HEK293T (cell line): Measurements from ENCODE around the gene RNF114.
A peak's percentile ranks its signal among the peaks of the same experiment; 100 is the strongest.

Source experiments
- CTCF ChIA-PET: fragments of 350-600 bp; formaldehyde crosslinking; extraction: SDS; loops from one replicate; lab custom pipeline; 2021; ENCODE audit warnings: antibody characterized with exemption, inconsistent platforms; lab: Yijun Ruan, JAX
- POLR2A ChIA-PET: fragments of 350-600 bp; formaldehyde crosslinking; extraction: SDS; loops from one replicate; lab custom pipeline; 2020; ENCODE audit warnings: antibody characterized with exemption, inconsistent platforms; lab: Yijun Ruan, JAX
- DNase-seq: peaks from one replicate; pipeline ENCODE4 v3.0.0; 2012; ENCODE audit warnings: mixed read lengths; ENCODE audit errors: extremely low spot score
- ARNT ChIP-seq: fragments of 450-650 bp; IDR thresholded peaks from 2 replicates; pipeline ENCODE4 v1.6.1; 2017; ENCODE audit warnings: mild to moderate bottlenecking
- BHLHE40 ChIP-seq: fragments of 450-650 bp; IDR thresholded peaks from 2 replicates; pipeline ENCODE4 v1.6.1; 2016; ENCODE audit warnings: mild to moderate bottlenecking, moderate library complexity, borderline replicate concordance
- CTBP1 ChIP-seq: fragments of 450-650 bp; IDR thresholded peaks from 2 replicates; pipeline ENCODE4 v1.6.1; 2016; ENCODE audit warnings: borderline replicate concordance
- ELF4 ChIP-seq: fragments of 450-650 bp; IDR thresholded peaks from 2 replicates; pipeline ENCODE4 v1.6.1; 2017; ENCODE audit warnings: antibody characterized with exemption
- FOXA1 ChIP-seq: fragments of 450-650 bp; IDR thresholded peaks from 2 replicates; pipeline ENCODE4 v1.6.1; 2016; ENCODE audit warnings: mild to moderate bottlenecking
- FOXK2 ChIP-seq: fragments of 450-650 bp; IDR thresholded peaks from 2 replicates; pipeline ENCODE4 v1.6.1; 2016; ENCODE audit warnings: mild to moderate bottlenecking
- FOXM1 ChIP-seq: fragments of 450-650 bp; IDR thresholded peaks from 2 replicates; pipeline ENCODE4 v1.6.1; 2017; ENCODE audit warnings: mild to moderate bottlenecking, borderline replicate concordance
- HDGF ChIP-seq: fragments of 450-650 bp; IDR thresholded peaks from 2 replicates; pipeline ENCODE4 v1.6.1; 2017; ENCODE audit warnings: antibody characterized with exemption, borderline replicate concordance
- L3MBTL2 ChIP-seq: fragments of 450-650 bp; conservative IDR thresholded peaks from 2 replicates; pipeline ENCODE4 v1.6.1; 2016; ENCODE audit warnings: mild to moderate bottlenecking
- LEF1 ChIP-seq: fragments of 450-650 bp; IDR thresholded peaks from 2 replicates; pipeline ENCODE4 v1.6.1; 2017; ENCODE audit warnings: mild to moderate bottlenecking, borderline replicate concordance
- NFRKB ChIP-seq: fragments of 450-650 bp; IDR thresholded peaks from 2 replicates; pipeline ENCODE4 v1.6.1; 2016; ENCODE audit warnings: mild to moderate bottlenecking, moderate library complexity
- SP1 ChIP-seq: fragments of 450-650 bp; IDR thresholded peaks from 2 replicates; pipeline ENCODE4 v1.6.1; 2017
- SUZ12 ChIP-seq: fragments of 450-650 bp; IDR thresholded peaks from 2 replicates; pipeline ENCODE4 v1.6.1; 2016; ENCODE audit warnings: mild to moderate bottlenecking
- TARDBP ChIP-seq: fragments of 450-650 bp; IDR thresholded peaks from 2 replicates; pipeline ENCODE4 v1.6.1; 2016
- ZNF384 ChIP-seq: fragments of 450-650 bp; IDR thresholded peaks from 2 replicates; pipeline ENCODE4 v1.6.1; 2016
- TF ChIP-seq, protein P1 (sequence below): fragments of 450-650 bp; IDR thresholded peaks from 2 replicates; pipeline ENCODE4 v1.6.1; 2016

RNF114 gene

DNA sequence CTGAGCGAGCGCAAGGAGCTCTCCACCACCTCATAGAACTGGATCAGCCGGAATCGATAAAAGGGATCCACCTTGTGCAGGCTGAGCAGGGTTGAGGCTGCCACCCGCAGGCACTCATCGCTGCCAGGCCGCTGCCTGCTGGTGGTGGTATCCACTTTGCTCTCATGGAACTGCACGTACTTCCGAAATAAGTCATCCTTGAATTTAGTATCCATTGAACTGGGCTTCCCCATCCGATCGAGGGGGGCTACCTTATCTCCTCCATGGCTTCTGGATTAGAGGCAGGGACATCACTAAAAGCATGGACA is 28.0 kb upstream of the RNF114 start:
- CTCF ChIA-PET = interaction anchor here (1.0 kb wide), 1 partner anchor 324 kb away, joined by 3 read pairs; no protein-coding TSS in a partner anchor
- POLR2A ChIA-PET = no interaction called here
- no peak for DNase-seq
- no peak for TF ChIP-seq FOXM1
- no peak for TF ChIP-seq CTBP1
- no peak for TF ChIP-seq SP1
- no peak for TF ChIP-seq ELF4
- TF ChIP-seq TARDBP = no peak
- no peak for TF ChIP-seq FOXA1
- TF ChIP-seq ZNF384 = no peak
- TF ChIP-seq L3MBTL2 = no peak

DNA sequence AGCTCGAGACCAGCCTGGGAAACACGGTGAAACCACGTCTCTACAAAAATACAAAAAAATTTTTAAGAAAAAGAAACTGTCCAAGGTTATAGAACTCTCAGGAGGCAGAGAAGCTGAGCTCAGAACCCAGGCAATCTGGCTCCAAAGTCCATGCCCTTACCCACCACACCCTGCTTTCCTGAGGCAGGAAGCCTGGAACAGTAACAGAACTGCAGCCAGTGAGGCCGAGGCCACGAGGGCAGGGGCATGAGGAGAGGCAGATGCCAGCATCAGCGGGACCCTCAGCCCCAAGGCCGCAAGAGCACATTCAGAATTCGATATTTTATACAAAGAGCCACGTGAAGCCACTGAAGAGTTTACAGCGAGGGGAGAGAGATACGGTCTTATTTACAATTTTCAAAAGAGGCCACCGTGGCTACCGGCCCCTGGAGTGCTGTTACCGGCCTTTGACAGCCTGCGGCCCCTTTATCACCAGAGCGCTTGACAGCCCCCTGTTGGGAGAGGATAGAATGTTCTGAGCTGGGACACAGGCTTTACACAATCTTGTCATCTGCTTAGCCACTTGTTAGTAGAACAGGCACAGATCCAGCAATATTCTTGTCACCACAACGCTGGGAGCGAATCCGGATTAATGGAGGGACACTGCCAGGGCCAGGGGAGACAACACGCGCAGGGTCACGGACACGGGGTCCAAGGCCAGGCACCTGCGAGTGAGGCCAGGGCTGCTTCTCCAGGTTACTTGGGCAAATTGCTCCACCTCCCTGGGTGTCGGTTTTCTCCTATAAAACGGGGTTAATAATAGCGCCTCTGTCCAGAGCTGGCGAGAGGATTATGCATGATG is 26.5 kb upstream of the RNF114 start:
- no peak for TF ChIP-seq ZNF384
- TF ChIP-seq, protein P1, sequence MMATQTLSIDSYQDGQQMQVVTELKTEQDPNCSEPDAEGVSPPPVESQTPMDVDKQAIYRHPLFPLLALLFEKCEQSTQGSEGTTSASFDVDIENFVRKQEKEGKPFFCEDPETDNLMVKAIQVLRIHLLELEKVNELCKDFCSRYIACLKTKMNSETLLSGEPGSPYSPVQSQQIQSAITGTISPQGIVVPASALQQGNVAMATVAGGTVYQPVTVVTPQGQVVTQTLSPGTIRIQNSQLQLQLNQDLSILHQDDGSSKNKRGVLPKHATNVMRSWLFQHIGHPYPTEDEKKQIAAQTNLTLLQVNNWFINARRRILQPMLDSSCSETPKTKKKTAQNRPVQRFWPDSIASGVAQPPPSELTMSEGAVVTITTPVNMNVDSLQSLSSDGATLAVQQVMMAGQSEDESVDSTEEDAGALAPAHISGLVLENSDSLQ = peak; percentile 79
- CTCF ChIA-PET = interaction anchor here (0.5 to 1.3 kb wide), 8 partner anchors 10 to 735 kb away, joined by 3 to 4 read pairs (median 3); no protein-coding TSS in a partner anchor
- DNase-seq = peak; percentile 75
- POLR2A ChIA-PET = interaction anchor here (1.4 kb wide), 1 partner anchor 10 kb away, joined by 3 read pairs; no protein-coding TSS in a partner anchor

- no peak for DNase-seq
- ChIA-PET CTCF (interaction anchor here (0.5 to 1.3 kb wide), 8 partner anchors 11 to 734 kb away, joined by 3 to 4 read pairs (median 3); no protein-coding TSS in a partner anchor), POLR2A (interaction anchor here (1.4 kb wide), 1 partner anchor 11 kb away, joined by 3 read pairs; no protein-coding TSS in a partner anchor)
- TF ChIP-seq ELF4 = no peak
- TF ChIP-seq, protein P1 = no peak
- no peak for TF ChIP-seq ZNF384
- TF ChIP-seq NFRKB = no peak
- TF ChIP-seq ARNT = no peak
- no peak for TF ChIP-seq TARDBP
- TF ChIP-seq SP1 = no peak
- no peak for TF ChIP-seq LEF1
- no peak for TF ChIP-seq CTBP1
- TF ChIP-seq FOXA1 = no peak
- no peak for TF ChIP-seq FOXM1
- no peak for TF ChIP-seq SUZ12
- no peak for TF ChIP-seq BHLHE40
- TF ChIP-seq HDGF = no peak
- TF ChIP-seq FOXK2 = no peak
- no peak for TF ChIP-seq L3MBTL2
Measured at GRCh38 chr20:49910340-49910706, 25.9 kb upstream of the RNF114 start.

DNA sequence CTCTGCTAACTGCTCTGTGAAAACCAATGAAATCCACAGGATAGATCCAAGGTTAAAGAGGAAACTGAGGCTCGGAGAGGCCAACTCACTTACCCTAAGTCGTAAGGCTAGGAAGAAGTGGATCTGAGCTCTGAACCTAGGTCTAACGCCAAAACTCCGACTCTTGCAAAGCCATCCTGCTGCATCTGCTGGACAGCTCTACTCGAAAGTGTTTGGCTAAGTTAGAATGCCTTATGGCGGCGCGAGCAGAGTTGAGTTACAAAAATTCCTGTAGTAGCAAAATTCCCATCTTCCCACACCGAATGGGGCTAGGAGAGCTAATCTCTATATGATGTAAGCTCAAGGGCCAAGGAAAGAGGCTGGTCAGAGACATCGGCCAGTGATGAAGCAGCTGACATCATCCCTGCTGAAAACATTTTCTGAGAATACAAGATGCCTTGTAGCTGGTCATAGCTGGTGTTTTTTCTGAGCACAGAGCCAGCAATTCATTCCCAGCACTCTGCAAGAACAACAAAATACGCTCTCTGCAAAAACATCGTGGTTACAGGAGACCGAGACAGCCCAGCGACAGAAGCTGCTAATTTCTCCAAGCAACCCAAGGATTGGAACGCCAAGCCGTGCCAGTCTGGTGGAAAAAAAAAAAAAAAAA is 22.7 kb upstream of the RNF114 start:
- TF ChIP-seq SUZ12 = no peak
- TF ChIP-seq HDGF = no peak
- TF ChIP-seq SP1 = no peak
- no peak for TF ChIP-seq ELF4
- TF ChIP-seq CTBP1 = no peak
- TF ChIP-seq, protein P1 = no peak
- no peak for TF ChIP-seq TARDBP
- TF ChIP-seq ZNF384 = no peak
- TF ChIP-seq FOXM1 = no peak
- TF ChIP-seq L3MBTL2 = no peak
- TF ChIP-seq NFRKB = no peak
- no peak for TF ChIP-seq FOXK2
- TF ChIP-seq LEF1 = no peak
- TF ChIP-seq ARNT = no peak
- TF ChIP-seq FOXA1 = no peak
- no peak for TF ChIP-seq BHLHE40
- ChIA-PET CTCF (interaction anchor here (0.6 kb wide), 2 partner anchors 268 to 465 kb away, joined by 3 read pairs; no protein-coding TSS in a partner anchor), POLR2A (interaction anchor here (0.9 to 1.1 kb wide), 3 partner anchors 8 to 24 kb away, joined by 3 to 4 read pairs (median 3); partner anchors contain the start of gene RNF114)
- no peak for DNase-seq

- no peak for DNase-seq
- ChIA-PET CTCF (no interaction called here), POLR2A (interaction anchor here (0.9 to 1.0 kb wide), 2 partner anchors 9 to 21 kb away, joined by 3 read pairs; partner anchors contain the start of gene RNF114)
Measured at GRCh38 chr20:49914310-49915117, 21.7 kb upstream of the RNF114 start.

More at GRCh38 chr20:49914310-49915117, 21.7 kb upstream of the RNF114 start:
- TF ChIP-seq ZNF384 (no peak), BHLHE40 (no peak), HDGF (no peak), SP1 (no peak), LEF1 (no peak), ARNT (no peak), TARDBP (no peak), FOXM1 (no peak), CTBP1 (no peak)
